Measurements from ENCODE around the gene FOXL1.

Gene FOXL1

DNA sequence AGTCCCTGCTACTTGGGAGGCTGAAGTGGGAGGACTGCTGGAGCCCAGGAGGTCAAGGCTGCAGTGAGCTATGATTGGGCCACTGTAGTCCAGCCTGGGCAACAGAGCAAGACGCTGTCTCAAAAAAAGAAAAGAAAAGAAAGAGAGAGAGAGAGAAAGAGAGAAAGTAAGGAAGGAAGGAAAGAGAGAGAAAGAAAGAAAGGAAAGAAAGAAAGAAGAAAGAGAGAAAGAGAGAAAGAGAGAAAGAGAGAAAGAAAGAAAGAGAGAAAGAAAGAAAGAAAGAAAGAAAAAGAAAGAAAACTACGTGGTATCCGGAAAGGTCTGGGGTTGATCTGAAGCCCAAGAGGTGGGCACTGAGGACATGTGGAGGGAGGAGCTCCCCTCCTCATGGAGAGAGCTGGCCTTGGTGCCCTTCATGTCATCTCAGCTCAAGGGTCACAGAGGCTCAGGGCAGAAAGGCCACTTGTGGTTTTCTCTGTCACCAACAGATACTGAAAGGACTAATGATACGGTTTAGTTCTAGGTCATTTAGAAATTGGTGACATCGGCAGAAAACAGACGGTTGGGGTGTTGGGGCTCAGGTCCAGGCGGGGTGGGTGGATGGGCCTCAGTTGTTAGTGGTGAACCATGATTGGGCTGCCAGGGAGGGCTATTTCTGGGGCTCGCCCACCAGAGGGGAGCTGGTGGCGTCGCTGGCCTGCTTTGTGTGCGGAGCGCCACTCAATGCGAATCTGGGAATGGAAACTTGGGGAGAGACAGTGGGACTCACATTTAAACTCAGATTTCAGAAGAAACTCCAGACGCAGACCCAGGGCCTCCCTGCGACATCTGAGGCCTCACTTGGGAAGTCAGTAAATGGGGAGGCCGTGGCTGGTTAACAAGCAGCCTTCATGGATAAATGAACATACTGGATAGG lies 44.6 kb downstream of the FOXL1 start:
- no CpG with 5 or more reads among the region's 16 CpGs for WGBS (ENCODE audit: extremely low coverage, insufficient coverage, low lambda C conversion rate)
- no peak overlapping the region for H2AK5ac ChIP-seq (ENCODE audit: low read length)
- no peaks in the 10 kb centered on the region for H3K79me1 ChIP-seq (ENCODE audit: low read length)
- no peak overlapping the region for H4K5ac ChIP-seq (ENCODE audit: low read length)
- H3K4me2 ChIP-seq (ENCODE audit: low read length), result no peak overlapping the region
- H3K4me1 ChIP-seq (ENCODE audit: control insufficient read depth, low read depth, low read length), result no peaks in the 10 kb centered on the region
- H3K27me3 ChIP-seq (ENCODE audit: insufficient read depth, low read length, poor library complexity), result no peaks in the 10 kb centered on the region
- H3K79me2 ChIP-seq (ENCODE audit: control insufficient read depth, insufficient read depth, low read length), result no peaks in the 10 kb centered on the region
- H3K56ac ChIP-seq (ENCODE audit: low read length), result no peak overlapping the region
- no peak overlapping the region for H2BK15ac ChIP-seq (replicated peaks; ENCODE audit: low read depth)
- no peak overlapping the region for H3K4ac ChIP-seq (ENCODE audit: low read depth, low read length)
- no peak overlapping the region for H3K18ac ChIP-seq (ENCODE audit: low read length)
- H3K23ac ChIP-seq (ENCODE audit: low read length), result no peak overlapping the region
- H3K4me3 ChIP-seq (ENCODE audit: low read length), result no peak overlapping the region
- no peak overlapping the region for H2BK5ac ChIP-seq (ENCODE audit: low read length)
- no peak overlapping the region for H3K9ac ChIP-seq (ENCODE audit: low read length)
- H3K27ac ChIP-seq (ENCODE audit: low read depth, low read length), result no peak overlapping the region
- H3K36me3 ChIP-seq (ENCODE audit: control insufficient read depth, insufficient read depth, low read length), result no peaks in the 10 kb centered on the region
- no peak overlapping the region for H2BK120ac ChIP-seq (ENCODE audit: low read depth, low read length)
- no peak for DNase-seq
- H4K8ac ChIP-seq (ENCODE audit: low read depth, low read length), result no peak overlapping the region

DNA sequence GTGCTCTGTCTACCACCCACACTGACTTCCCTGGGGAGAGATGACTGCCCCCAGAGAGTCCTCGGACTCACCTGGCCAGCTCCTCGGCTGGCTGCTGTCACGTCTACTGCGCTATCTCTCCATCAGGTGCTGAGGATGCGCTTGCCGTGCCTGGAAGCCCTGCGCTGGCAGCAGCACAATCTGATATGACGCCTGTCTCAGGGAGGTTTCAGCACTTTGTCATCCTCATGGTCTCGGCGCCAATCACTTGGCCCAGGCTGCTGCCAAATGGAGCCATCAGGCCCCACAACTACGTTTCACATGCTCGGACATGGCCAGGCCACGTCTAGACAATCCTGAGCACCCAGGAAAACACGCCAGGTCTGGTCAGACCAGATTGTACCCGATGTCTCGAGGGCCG lies 46.7 kb downstream of the FOXL1 start:
- H3K36me3 ChIP-seq (ENCODE audit: control insufficient read depth, insufficient read depth, low read length), result no peaks in the 10 kb centered on the region

DNA sequence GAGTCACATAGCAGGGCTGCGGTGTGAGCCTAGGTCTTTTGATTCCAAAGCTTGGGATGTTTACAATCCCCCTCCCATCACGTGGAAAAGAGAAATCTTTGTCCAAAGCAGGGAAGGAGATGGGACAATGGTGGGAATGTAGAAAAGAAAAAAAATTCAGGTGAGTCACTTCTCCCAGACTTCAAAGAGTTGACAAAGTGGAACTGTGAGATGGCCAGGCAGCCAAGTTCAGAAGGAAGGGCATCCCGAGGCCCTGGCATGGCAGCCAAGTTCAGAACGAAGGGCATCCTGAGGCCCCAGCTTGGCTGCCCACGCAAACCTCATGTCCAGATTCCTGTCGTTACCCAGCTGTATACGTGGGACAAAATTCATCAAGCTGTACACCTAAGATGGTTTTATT lies 47.5 kb downstream of the FOXL1 start:
- DNase-seq, result no peak
- no peak overlapping the region for H3K4me2 ChIP-seq (ENCODE audit: low read length)
- H2BK120ac ChIP-seq (ENCODE audit: low read depth, low read length), result no peak overlapping the region
- no peak overlapping the region for H3K4ac ChIP-seq (ENCODE audit: low read depth, low read length)
- no peak overlapping the region for H2AK5ac ChIP-seq (ENCODE audit: low read length)
- no peak overlapping the region for H2BK15ac ChIP-seq (replicated peaks; ENCODE audit: low read depth)
- H4K8ac ChIP-seq (ENCODE audit: low read depth, low read length), result no peak overlapping the region
- no peaks in the 10 kb centered on the region for H3K79me2 ChIP-seq (ENCODE audit: control insufficient read depth, insufficient read depth, low read length)
- no peaks in the 10 kb centered on the region for H3K27me3 ChIP-seq (ENCODE audit: insufficient read depth, low read length, poor library complexity)
- no peak overlapping the region for H3K4me3 ChIP-seq (ENCODE audit: low read length)
- H3K18ac ChIP-seq (ENCODE audit: low read length), result no peak overlapping the region
- no peaks in the 10 kb centered on the region for H3K36me3 ChIP-seq (ENCODE audit: control insufficient read depth, insufficient read depth, low read length)
- no peak overlapping the region for H3K23ac ChIP-seq (ENCODE audit: low read length)
- H2BK5ac ChIP-seq (ENCODE audit: low read length), result no peak overlapping the region
- H4K5ac ChIP-seq (ENCODE audit: low read length), result no peak overlapping the region
- no peak overlapping the region for H3K9ac ChIP-seq (ENCODE audit: low read length)
- no CpG with 5 or more reads among the region's 7 CpGs for WGBS (ENCODE audit: extremely low coverage, insufficient coverage, low lambda C conversion rate)
- H3K79me1 ChIP-seq (ENCODE audit: low read length), result no peaks in the 10 kb centered on the region
- no peaks in the 10 kb centered on the region for H3K4me1 ChIP-seq (ENCODE audit: control insufficient read depth, low read depth, low read length)
- H3K27ac ChIP-seq (ENCODE audit: low read depth, low read length), result no peak overlapping the region
- no peak overlapping the region for H3K56ac ChIP-seq (ENCODE audit: low read length)

More for the DNA sequence above, 46.7 kb downstream of the FOXL1 start:
- Histone ChIP-seq H4K8ac (ENCODE audit: low read depth, low read length) (no peak overlapping the region), H3K4me1 (ENCODE audit: control insufficient read depth, low read depth, low read length) (no peaks in the 10 kb centered on the region), H3K23ac (ENCODE audit: low read length) (no peak overlapping the region), H3K79me2 (ENCODE audit: control insufficient read depth, insufficient read depth, low read length) (no peaks in the 10 kb centered on the region), H2BK5ac (ENCODE audit: low read length) (no peak overlapping the region), H3K4me3 (ENCODE audit: low read length) (no peak overlapping the region), H2AK5ac (ENCODE audit: low read length) (no peak overlapping the region), H2BK120ac (ENCODE audit: low read depth, low read length) (no peak overlapping the region), H3K56ac (ENCODE audit: low read length) (no peak overlapping the region), H3K79me1 (ENCODE audit: low read length) (no peaks in the 10 kb centered on the region), H2BK15ac (replicated peaks; ENCODE audit: low read depth) (no peak overlapping the region), H4K5ac (ENCODE audit: low read length) (no peak overlapping the region), H3K18ac (ENCODE audit: low read length) (no peak overlapping the region), H3K27me3 (ENCODE audit: insufficient read depth, low read length, poor library complexity) (no peaks in the 10 kb centered on the region), H3K4ac (ENCODE audit: low read depth, low read length) (no peak overlapping the region), H3K9ac (ENCODE audit: low read length) (no peak overlapping the region), H3K27ac (ENCODE audit: low read depth, low read length) (no peak overlapping the region), H3K4me2 (ENCODE audit: low read length) (no peak overlapping the region)
- WGBS (ENCODE audit: extremely low coverage, insufficient coverage, low lambda C conversion rate), result no CpG with 5 or more reads among the region's 17 CpGs
- no peak for DNase-seq

DNA sequence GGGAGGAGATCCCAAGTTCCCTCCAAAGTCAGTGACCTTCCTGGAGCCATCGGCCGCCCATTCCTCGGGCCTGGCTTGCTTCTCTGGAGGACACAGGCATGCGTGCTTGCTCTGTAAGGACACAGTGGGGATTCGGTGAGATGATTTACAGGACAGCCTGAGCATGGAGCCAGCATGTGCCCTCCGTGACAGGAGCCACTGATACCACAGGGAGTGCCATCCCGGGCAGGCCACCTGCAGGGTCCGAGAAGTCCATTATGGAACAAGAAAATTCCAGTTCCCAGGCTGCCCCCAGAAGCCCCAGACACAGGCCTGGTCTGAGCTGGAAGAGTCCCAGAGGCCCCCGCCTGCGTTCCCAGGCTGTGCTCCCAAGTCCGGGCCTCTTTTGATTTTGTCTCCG lies 47.9 kb downstream of the FOXL1 start:
- Histone ChIP-seq H3K27ac (ENCODE audit: low read depth, low read length) (no peak overlapping the region), H3K18ac (ENCODE audit: low read length) (no peak overlapping the region), H3K27me3 (ENCODE audit: insufficient read depth, low read length, poor library complexity) (no peaks in the 10 kb centered on the region), H3K79me1 (ENCODE audit: low read length) (no peaks in the 10 kb centered on the region), H2BK5ac (ENCODE audit: low read length) (no peak overlapping the region), H3K4me1 (ENCODE audit: control insufficient read depth, low read depth, low read length) (no peaks in the 10 kb centered on the region), H3K36me3 (ENCODE audit: control insufficient read depth, insufficient read depth, low read length) (no peaks in the 10 kb centered on the region), H4K8ac (ENCODE audit: low read depth, low read length) (no peak overlapping the region), H2AK5ac (ENCODE audit: low read length) (no peak overlapping the region), H4K5ac (ENCODE audit: low read length) (no peak overlapping the region), H2BK120ac (ENCODE audit: low read depth, low read length) (no peak overlapping the region), H3K56ac (ENCODE audit: low read length) (no peak overlapping the region), H3K9ac (ENCODE audit: low read length) (no peak overlapping the region), H3K4me2 (ENCODE audit: low read length) (no peak overlapping the region), H3K4ac (ENCODE audit: low read depth, low read length) (no peak overlapping the region), H3K23ac (ENCODE audit: low read length) (no peak overlapping the region), H3K4me3 (ENCODE audit: low read length) (no peak overlapping the region), H3K79me2 (ENCODE audit: control insufficient read depth, insufficient read depth, low read length) (no peaks in the 10 kb centered on the region), H2BK15ac (replicated peaks; ENCODE audit: low read depth) (no peak overlapping the region)
- WGBS (ENCODE audit: extremely low coverage, insufficient coverage, low lambda C conversion rate), result no CpG with 5 or more reads among the region's 12 CpGs
- DNase-seq, result no peak

DNA sequence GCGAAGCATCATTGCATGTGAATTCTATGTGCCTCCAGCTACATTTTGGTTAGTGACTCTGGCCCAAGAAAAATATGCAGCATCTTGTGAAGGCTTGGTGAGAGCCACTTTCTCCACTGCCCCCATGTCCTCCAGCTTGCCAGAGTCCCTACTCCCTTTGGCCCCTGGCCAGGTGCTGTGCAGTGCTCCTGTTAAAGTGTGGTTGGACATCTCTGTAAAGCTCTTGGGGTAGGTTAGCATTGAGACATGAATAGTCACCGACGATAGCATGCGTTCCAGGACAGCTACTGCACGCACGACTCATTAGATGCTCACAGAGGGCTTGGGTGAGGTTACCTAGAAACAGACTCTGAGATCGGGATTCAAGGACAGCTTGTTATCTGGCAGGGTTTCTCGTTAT lies 48.6 kb downstream of the FOXL1 start:
- Histone ChIP-seq H3K4me2 (ENCODE audit: low read length) (no peak overlapping the region), H2AK5ac (ENCODE audit: low read length) (no peak overlapping the region), H3K18ac (ENCODE audit: low read length) (no peak overlapping the region), H3K79me2 (ENCODE audit: control insufficient read depth, insufficient read depth, low read length) (no peaks in the 10 kb centered on the region), H3K36me3 (ENCODE audit: control insufficient read depth, insufficient read depth, low read length) (no peaks in the 10 kb centered on the region), H4K8ac (ENCODE audit: low read depth, low read length) (no peak overlapping the region), H3K79me1 (ENCODE audit: low read length) (no peaks in the 10 kb centered on the region), H3K27me3 (ENCODE audit: insufficient read depth, low read length, poor library complexity) (no peaks in the 10 kb centered on the region), H3K9ac (ENCODE audit: low read length) (no peak overlapping the region), H3K4me3 (ENCODE audit: low read length) (no peak overlapping the region), H2BK5ac (ENCODE audit: low read length) (no peak overlapping the region), H3K4me1 (ENCODE audit: control insufficient read depth, low read depth, low read length) (no peaks in the 10 kb centered on the region), H3K27ac (ENCODE audit: low read depth, low read length) (no peak overlapping the region), H3K4ac (ENCODE audit: low read depth, low read length) (no peak overlapping the region), H4K5ac (ENCODE audit: low read length) (no peak overlapping the region), H3K56ac (ENCODE audit: low read length) (no peak overlapping the region), H3K23ac (ENCODE audit: low read length) (no peak overlapping the region), H2BK120ac (ENCODE audit: low read depth, low read length) (no peak overlapping the region), H2BK15ac (replicated peaks; ENCODE audit: low read depth) (no peak overlapping the region)
- DNase-seq, result no peak
- WGBS (ENCODE audit: extremely low coverage, insufficient coverage, low lambda C conversion rate), result no CpG with 5 or more reads among the region's 8 CpGs

DNA sequence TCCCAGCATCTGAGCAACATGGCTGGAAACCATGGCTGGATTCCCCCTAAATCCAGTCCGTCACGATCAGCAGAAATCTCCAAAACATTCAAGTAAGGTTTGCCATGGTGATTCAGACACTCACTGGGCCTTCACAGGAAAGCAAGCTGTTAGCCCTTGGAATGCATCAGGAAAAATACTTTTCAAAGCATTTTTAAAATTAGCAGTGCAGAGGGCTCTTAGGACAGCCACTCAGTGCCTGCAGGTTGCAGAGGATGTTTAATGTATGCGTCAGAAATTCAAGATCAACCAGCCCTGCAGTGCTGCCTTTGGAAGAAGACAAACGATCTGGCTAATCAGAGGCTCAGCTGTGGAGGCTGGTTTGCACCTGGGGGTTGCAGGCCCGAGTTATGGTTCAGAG lies 50.3 kb downstream of the FOXL1 start:
- Histone ChIP-seq H3K79me2 (ENCODE audit: control insufficient read depth, insufficient read depth, low read length) (no peaks in the 10 kb centered on the region), H3K4me1 (ENCODE audit: control insufficient read depth, low read depth, low read length) (no peaks in the 10 kb centered on the region), H2BK120ac (ENCODE audit: low read depth, low read length) (no peak overlapping the region), H2BK15ac (replicated peaks; ENCODE audit: low read depth) (no peak overlapping the region), H2BK5ac (ENCODE audit: low read length) (no peak overlapping the region), H3K23ac (ENCODE audit: low read length) (no peak overlapping the region), H3K18ac (ENCODE audit: low read length) (no peak overlapping the region), H3K79me1 (ENCODE audit: low read length) (no peaks in the 10 kb centered on the region), H3K36me3 (ENCODE audit: control insufficient read depth, insufficient read depth, low read length) (no peaks in the 10 kb centered on the region), H4K8ac (ENCODE audit: low read depth, low read length) (no peak overlapping the region), H4K5ac (ENCODE audit: low read length) (no peak overlapping the region), H3K4ac (ENCODE audit: low read depth, low read length) (no peak overlapping the region), H2AK5ac (ENCODE audit: low read length) (no peak overlapping the region), H3K4me3 (ENCODE audit: low read length) (no peak overlapping the region), H3K4me2 (ENCODE audit: low read length) (no peak overlapping the region), H3K9ac (ENCODE audit: low read length) (no peak overlapping the region), H3K56ac (ENCODE audit: low read length) (no peak overlapping the region), H3K27me3 (ENCODE audit: insufficient read depth, low read length, poor library complexity) (no peaks in the 10 kb centered on the region), H3K27ac (ENCODE audit: low read depth, low read length) (no peak overlapping the region)
- DNase-seq, result no peak
- no CpG with 5 or more reads among the region's 5 CpGs for WGBS (ENCODE audit: extremely low coverage, insufficient coverage, low lambda C conversion rate)

All from mesendoderm (in vitro differentiated cells).